GM19035 (cell line): ENCODE data around the gene LYPD1.
"Not testable (repeated sequence)": the region's sequence is repeated elsewhere in the genome, so short reads cannot be mapped to it uniquely, and the experiment has no call there.

Experiments used
- ATAC-seq: cut with Tn5 transposase; IDR thresholded peaks from one replicate; pipeline ENCODE4 v1.9.1; 2021; ENCODE audit not compliant: unreplicated experiment

LYPD1 gene, protein sequence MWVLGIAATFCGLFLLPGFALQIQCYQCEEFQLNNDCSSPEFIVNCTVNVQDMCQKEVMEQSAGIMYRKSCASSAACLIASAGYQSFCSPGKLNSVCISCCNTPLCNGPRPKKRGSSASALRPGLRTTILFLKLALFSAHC

DNA sequence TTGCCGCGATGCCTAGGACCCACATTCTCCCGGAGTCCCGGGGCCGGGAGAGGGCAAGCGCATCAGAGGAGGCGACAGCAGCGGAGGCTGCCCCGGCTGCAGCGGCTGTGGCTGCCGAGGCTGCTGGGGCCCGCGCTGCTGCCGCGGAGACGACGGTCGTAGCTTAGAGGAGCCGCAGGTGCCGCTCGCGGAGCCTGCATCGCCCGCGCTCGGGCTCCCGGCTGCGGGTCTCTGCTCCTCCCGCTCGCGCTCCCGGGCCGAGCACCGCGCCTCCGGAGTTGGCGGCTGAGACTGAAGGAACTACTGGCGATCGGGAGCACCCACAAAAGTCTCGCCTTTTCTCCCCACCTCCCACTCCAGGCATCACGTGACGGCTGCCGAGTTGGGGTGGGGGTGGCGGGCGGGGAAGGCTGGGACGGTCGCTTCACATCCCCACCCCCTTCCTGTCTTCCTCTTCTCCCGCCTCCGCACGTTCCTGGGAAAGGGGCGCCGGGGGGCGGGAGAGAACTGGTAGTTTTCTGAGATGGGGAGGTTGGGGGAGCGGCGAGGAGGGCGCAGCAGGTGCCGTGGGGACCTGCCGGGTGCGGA lies at the start of gene LYPD1:
Gene LYPD1, minus strand, starts transcription at position 298 of the 588 bp plus-strand sequence. Its CDS starts 273 bp downstream, at position 25.
- no peak for ATAC-seq

DNA sequence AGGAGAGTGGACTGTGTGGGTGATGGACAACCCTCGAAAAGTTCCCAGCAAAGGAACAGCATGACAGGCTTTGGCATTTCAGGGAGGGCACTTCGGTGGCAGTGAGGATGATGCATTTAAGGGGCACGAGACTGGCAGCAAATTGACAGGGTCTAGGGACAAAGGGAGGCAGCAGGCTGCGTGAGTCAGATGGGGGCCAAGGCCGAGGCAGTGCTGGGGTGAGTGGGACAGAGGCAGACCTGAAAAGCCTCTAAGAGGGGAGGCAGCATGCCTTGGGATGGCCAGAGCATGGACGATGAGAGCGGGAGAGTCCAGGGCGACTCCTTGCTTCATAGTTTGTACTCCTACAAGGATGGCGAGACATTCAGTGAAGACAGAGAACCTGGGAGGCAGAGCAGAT lies 49.5 kb upstream of the LYPD1 start:
- no peak for ATAC-seq

DNA sequence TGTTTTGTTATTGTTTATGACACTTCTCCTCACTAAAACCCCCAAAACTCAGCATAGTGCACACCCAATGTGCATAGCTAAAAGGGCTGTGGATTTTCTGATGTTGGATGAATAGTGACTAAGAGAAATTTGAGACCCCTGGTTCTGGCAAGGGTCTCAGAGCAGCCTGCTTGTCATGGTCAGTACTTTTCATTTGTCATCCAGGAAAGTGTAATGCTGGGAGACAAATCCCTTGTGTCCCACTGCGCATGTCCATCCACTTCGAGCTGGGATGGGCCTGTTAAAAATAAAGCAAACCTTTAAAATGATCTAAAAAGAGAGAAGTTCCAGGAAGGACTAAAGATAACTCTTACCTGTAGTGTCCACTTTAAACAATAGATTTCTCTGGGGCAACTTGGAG lies 46.9 kb upstream of the LYPD1 start:
- no peak for ATAC-seq

DNA sequence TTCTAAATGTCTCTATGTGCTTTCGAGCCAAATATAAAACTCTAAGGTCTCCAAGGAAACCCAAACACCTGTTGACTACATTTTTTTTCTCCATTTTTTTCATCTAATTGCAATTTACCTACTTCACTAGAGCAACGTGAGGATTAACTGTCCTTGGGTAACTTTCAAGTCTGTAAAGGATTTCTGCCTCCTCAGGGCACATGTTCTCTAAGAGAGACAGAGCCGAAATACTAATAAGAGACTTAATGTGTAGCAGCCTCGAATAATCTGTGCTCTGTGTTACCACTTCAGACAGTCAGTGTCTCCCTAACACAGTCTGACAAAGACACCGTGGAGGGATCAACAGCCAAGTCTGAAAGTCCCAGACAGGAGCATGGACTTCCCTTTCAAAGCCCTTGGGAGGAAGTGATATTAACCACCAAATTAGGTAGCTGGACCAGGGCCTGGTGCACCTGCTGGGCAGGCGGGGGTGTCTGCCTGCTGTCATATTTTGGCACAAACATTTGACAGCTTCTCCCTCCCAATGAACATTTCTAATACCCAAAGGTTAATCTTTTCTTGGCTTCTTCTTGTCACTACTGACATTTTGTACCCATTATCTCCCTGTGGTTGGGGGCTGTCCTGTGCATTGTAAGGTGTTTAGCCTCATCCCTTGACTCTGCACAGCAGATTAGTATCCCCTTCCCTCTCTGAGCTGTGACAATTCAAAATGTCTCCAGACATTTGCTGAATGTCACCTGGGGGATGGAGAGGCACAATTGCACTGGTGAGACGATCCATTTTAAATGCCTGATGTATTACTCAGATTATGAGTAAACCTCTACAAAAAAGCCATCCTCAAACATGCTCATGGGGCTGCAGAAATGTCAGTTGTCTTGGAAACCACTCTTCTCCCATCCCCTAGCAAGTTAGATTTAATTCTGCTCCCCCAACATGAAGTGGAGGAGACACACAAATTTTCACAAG lies 45.7 kb upstream of the LYPD1 start:
- ATAC-seq: no peak

DNA sequence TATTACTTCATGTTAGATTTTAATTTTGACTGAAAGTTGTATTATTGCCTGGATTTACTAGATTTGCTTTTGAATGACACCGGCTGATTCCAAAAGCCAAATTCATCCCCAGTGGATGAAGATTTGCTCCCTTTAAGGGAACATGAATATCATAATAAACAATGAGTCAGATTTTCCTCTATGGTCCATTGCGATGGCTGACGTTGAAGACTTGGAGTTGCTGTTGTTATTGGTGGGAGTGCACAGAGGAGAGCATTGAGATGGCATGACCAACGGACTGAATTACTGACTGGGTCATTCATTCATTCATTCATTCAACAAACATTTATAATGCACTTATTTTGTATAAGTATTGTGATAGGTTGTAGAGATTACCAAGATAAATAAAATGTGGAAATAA lies 33.4 kb upstream of the LYPD1 start:
- ATAC-seq: no peak

DNA sequence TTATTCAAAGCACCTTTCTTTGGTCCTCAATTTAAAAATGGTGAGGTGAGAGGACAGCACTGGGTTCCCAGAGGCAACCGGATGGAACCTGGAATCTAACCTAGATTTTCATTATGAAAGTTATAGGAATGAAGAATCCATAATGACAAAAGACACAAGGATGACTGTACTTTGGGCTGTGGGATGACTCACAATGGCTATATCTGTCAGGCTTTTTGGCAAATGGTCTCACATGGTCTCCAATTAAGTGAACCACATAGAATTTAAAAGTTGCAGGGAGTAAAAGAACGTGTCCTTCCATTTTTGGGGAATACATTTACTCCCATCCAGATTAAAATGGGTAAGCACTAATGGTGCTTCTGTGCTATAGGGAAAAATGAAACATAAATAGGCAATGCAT lies 31.8 kb upstream of the LYPD1 start:
- ATAC-seq: no peak

DNA sequence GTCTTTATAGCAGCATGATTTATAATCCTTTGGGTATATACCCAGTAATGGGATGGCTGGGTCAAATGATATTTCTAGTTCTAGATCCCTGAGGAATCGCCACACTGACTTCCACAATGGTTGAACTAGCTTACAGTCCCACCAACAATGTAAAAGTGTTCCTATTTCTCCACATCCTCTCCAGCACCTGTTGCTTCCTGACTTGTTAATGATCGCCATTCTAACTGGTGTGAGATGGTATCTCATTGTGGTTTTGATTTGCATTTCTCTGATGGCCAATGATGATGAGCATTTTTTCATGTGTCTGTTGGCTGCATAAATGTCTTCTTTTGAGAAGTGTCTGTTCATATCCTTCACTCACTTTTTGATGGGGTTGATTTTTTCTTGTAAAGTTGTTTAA lies 29.8 kb upstream of the LYPD1 start:
- not testable (repeated sequence) for ATAC-seq

DNA sequence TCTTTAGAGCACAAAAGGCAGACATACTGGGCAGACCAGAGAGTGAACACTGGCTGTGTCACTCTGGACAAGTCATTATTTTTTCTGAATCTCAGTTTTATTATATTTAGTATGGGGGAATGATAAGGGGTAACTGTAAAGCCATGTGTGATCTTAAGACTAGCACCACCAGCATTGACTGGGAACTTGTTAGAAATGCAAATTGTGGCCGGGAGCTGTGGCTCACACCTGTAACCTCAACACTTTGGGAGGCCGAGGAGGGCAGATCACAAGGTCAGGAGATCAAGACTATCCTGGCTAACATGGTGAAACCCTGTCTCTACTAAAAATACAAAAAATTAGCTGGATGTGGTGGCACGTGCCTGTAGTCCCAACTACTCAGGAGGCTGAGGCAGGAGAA lies 28.3 kb upstream of the LYPD1 start:
- ATAC-seq: not testable (repeated sequence)

DNA sequence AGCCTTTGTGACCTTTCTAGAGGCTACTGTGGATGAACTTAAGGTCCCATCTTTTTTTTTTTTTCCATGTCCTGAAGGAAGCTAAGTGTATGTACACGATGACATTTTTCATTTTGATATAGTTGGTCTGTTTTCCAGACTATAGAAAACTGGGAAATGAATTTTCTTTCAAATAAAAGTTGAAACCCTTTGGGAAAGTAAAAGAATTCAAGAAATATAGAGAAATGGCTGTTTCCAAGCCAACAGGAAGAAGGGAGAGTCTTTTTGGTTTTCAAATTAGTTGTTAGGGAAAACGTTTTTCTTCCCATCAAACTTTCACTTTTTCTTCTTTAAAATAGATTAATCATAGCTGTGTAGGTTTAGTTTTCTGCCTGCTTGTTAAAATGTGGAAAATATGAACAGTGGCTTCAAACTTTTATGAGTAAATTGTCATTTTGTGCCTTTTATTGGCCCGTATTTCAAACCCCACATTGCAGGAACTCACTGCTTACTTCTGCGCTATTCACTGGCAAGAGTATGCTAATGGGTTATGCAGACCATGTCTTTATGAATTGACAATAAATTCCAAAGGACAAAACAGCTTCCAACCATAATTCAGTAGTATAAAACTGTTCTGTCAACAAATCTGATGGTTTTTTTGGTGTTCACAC lies 27.7 kb upstream of the LYPD1 start:
- ATAC-seq: no peak

DNA sequence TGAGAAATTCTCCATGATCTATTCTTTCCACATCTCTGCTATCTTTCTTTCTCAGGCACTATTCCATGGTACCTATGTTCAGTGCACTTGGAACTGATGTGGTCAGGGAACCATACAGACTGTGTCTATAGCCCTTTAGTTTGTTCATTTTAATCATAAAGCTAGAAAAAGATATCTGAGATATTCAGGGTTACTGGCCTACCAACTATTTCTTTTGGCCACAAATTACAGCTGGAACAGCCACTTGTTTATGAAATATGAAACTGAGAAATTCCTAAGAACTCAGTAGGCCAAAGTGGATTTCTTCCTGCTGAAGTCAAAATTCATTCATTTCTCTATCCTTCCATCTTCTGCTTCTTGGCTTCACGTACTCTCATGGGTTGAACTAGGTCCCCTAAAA lies 22.8 kb upstream of the LYPD1 start:
- ATAC-seq: no peak

DNA sequence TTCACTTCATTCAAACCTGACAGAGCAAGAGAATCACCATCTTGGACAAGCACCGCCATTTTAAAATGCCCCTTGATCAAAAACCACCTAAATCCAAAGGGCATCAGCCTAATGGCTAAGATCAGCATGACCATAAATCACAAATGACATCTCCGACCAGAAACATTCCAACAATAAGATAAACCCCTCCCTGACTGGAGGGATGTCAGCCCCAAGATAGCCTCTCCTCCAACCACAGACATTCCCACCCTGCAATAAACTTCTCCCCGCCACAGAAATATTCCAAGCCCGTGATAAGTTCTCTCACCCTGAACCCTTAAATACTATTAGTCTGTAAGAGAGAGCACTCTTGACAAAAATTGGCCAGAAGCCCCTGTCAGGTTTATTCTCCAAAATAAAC lies 21.6 kb upstream of the LYPD1 start:
- no peak for ATAC-seq

DNA sequence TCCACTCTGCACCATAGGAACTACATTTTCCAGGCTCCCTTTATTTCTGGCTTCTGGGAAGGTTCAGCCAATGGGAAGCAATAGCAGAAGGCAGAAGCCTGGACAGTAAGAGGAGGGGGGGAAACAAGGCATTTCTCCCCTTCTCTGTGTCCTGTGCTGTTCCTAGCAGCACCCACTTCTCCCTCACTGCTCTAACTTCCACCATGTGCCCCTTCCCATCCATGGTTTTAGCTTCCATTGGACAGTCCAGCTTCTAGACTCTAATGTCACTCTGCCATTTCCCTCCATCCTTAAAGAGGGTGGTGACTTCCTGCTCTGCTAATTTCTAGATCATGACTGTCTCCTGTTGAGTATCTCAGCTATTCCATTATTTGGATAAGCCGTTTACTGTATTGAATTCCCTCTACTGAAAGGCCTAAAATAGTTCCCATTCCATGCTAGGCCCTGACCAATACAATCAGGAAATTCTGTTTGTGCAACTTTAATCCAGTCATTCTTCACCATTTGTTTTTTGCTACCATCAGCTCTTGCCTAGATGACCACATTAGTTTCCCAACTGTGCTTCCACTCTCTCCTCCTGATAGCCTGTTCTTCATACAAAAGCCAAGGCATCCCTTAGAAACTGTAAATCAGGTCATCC lies 20.8 kb upstream of the LYPD1 start:
- no peak for ATAC-seq

DNA sequence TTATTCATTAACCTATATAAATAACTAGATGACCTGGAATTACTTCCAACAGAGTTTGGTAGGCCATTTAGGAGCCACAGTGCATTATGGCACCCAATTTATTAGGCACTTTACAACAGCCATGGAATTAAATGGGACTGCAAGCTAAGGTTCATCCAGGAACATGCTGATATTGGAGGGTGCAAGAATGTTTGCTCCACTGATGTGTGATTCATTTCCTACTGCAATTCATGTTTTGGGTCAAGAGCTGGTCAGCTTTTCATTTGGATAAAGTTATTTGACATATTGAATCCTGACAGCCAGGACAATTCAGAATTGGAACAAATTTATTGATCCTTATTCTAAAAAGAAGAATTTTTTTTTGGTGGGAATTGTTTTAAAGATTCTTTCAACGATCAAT lies 11.8 kb upstream of the LYPD1 start:
- ATAC-seq: no peak

DNA sequence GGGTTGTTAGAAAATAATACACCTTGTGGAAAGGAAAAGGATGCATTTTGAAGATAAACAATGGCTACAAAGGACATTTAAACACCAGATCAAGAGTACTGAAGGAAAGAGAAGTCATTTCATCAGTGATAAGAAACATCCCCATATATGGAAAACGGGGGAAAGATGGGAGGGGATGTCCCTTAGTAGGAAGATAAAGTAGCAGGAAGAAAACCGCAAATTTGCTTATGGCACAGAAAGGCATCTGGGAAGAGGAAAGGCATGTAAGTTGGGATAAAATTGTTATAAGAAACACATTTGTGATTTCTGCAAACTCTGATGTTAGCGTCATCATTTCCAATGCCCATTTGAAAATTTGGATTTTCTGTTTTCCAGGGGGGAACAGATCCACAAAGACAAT lies 10.5 kb upstream of the LYPD1 start:
- ATAC-seq: no peak

DNA sequence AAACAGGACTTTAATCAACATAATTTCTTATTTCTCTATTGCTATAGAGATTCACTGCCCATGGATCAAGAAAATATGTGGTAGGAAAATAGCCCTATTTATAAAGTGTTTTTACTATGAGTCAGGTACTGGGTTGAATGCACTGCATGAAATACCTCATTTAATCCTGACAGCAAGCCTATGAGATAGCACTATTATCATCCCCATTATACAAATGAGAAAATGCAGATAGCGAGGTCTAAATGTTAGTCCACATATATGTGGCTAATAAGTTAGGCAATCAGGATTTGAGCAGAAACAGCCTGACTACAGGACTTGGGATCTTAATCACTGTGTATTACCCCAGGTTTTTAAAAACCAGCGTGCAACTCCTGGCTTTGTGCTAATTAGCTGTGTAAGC lies 8.5 kb upstream of the LYPD1 start:
- no peak for ATAC-seq

DNA sequence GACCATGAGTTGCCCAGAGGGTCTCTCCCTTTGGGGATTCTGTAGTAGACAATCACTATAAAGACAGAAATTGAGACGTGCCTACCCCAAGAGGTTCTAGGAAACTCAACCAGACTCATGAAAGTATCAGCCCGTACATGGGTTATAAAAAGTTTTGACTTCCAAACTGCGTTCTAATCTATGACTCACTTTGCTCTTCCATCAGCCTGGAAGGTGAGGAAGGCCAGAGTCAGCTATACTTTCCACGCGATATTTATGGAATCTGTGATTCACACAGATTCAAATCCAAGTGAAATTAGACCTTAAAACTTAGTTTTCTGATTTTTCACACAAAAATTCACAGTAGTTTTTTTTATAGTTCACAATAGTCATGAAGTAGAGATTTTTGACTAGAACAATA lies 7.7 kb upstream of the LYPD1 start:
- ATAC-seq: no peak

DNA sequence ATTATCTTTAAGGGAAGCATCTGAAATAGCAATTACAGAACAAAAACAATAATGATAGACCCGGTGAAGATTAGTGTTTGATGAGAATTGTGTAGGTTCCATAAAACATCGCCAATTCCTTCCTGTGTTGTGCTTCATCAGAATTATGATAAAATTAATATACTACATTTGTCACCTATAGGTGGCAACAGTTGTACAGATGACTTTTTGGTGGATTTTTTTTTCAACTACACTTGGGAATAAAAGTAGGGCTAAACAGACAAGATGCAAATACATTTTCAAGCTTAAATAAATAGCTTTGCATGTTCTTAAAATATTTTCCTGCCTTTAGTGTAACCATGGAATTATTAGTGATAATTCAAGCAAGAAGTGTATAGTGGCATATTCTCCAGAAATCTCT lies 7.0 kb upstream of the LYPD1 start:
- no peak for ATAC-seq

DNA sequence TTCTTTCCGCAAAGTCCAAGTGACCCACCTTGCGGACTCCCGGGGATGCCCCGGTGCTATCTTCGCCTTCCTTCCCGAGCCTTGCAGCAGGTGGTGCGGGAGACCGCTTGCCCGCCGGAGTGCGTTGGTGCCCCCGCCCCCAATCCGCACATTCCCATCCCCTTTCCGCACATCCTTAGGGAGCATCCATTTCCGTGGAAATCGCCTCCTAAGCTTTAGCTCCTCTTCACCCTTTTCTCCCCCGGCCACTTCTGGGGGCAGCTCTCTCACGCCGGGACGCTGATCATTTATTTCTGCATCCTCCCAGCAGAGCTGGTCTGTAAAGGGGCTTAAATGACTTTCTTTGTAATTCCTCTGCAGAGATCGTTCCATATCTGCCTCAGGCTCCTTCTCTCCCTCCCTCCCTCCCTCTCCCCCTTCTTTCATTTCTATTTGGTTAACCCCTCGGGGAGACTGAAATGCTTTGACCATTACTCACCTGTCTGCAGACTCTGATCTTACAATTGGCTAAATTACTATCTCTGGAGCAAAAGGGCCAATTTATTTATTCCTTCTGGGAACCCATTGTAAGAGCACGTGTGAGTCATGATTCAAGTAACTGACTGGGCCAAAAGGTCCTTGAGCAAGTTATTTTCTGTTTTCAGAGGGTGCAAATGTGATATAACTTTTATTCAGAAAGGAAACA lies 1.3 kb upstream of the LYPD1 start:
- no peak for ATAC-seq

DNA sequence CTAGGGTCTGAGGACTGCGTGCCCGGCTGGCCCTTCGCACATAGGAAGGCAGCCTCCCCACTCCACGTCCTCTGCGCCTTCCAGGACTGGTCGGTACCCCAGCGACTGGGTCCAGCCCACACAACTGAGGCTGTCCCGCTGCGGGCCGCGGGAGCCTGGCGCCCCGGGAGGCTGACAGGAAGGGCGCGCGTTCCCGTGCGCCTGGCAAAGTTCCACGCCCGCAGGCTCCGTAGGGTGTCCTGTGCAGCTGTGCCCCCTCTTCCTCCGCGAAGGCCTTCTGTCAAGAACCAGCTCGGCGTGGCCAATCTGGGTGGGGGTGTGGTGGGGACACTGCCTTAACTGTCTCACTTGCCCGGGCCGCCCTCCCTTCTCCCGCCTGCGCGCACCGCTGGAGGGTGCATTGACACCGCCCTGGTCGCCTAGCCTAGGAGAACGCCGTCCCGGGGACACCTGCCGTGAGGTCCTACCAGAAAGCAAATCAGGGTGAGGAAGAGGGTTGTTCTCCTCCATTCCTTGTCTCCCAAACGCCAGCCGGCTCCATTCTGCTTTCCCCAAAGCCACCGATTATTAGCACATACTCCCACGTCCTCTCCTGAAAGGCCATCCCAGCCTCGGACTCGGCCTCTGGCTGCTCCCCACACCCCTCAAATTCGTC lies 618 bp upstream of the LYPD1 start:
- no peak for ATAC-seq
